Neural cell (in vitro differentiated cells): ENCODE results near the gene SYT7.

ENCODE experiments used
- EZH2 ChIP-seq: fragments of 200-600, 300-800 bp; shearing (Covaris generic), sonication (generic); IDR thresholded peaks from 2 replicates; pipeline ENCODE4 v1.6.1; 2014; ENCODE audit warnings: antibody characterized with exemption, low read length, borderline replicate concordance, mild to moderate bottlenecking; ENCODE audit not compliant: insufficient read depth, poor library complexity, severe bottlenecking
- REST ChIP-seq: IDR thresholded peaks from 2 replicates; pipeline ENCODE4 v1.6.1; 2012; ENCODE audit warnings: borderline replicate concordance

DNA sequence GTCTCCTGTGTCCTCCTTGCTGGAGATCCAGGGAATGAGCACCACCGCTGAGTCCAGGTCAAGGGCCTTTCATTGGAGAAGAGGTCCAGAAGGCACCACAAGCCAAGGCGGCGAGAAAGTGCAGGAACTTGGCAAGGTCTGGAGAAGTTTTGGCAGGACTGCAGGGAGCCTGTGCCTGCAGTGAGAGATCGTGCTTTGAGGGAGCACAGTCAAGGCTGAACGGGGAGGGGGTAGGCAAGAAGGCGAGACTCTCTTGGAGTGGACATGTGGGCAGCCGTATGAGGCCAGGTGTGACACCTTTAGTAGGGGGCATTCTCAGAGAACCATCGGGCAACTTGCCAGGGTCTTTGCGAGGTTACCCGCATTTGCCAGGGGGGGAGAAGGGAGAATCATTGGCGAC is 41.9 kb downstream of the SYT7 start:
- TF ChIP-seq REST = no peak
- TF ChIP-seq EZH2 = no peak
